Neural crest cell (in vitro differentiated cells): ENCODE measurements around the gene DHRS12. TPM values are rescaled to one million over a fixed set of nuclear protein-coding genes. Genes with fewer than 3 reads are reported as not detected.
A peak's percentile ranks its signal among the peaks of the same experiment; 100 is the strongest.

ENCODE experiments used
- DNase-seq: peaks from one replicate; pipeline ENCODE4 v3.0.0; 2021; ENCODE audit warnings: low read depth, mixed read lengths, low spot score
- H3K27ac Mint-ChIP-seq: one replicate; pipeline ENCODE4 v1.8.0; 2021; ENCODE audit warnings: mild to moderate bottlenecking, mixed read lengths; ENCODE audit not compliant: unreplicated experiment
- H3K27me3 Mint-ChIP-seq: 2 replicates; pipeline ENCODE4 v1.8.0; 2021; ENCODE audit warnings: low read depth, mild to moderate bottlenecking, mixed read lengths
- H3K36me3 Mint-ChIP-seq: 2 replicates; pipeline ENCODE4 v1.8.0; 2021; ENCODE audit warnings: low read depth, mild to moderate bottlenecking, mixed read lengths
- H3K4me1 Mint-ChIP-seq: 2 replicates; pipeline ENCODE4 v1.8.0; 2021; ENCODE audit warnings: mixed read lengths
- H3K4me3 Mint-ChIP-seq: one replicate; pipeline ENCODE4 v1.8.0; 2021; ENCODE audit warnings: mild to moderate bottlenecking, mixed read lengths
- H3K9me3 Mint-ChIP-seq: 2 replicates; pipeline ENCODE4 v1.8.0; 2021; ENCODE audit warnings: mixed read lengths
- total RNA-seq: library from RNA; stranded (reverse); gene quantifications from 2 replicates; pipeline ENCODE4 v1.2.1, GENCODE V29; 2021
- TF ChIP-seq, protein P1 (sequence below): fragments of 200-600 bp; sonication (generic); conservative IDR thresholded peaks from 2 replicates; pipeline ENCODE4 v1.5.0; 2021; ENCODE audit warnings: antibody characterized with exemption, mild to moderate bottlenecking

Gene DHRS12
- total RNA-seq, 1 donor from 2014 or later: 9.3 TPM

- no peaks in the 10 kb centered on the region for H3K36me3 Mint-ChIP-seq
- peaks cover 20% of the 10 kb centered on the region for H3K4me1 Mint-ChIP-seq
- TF ChIP-seq, protein P1, sequence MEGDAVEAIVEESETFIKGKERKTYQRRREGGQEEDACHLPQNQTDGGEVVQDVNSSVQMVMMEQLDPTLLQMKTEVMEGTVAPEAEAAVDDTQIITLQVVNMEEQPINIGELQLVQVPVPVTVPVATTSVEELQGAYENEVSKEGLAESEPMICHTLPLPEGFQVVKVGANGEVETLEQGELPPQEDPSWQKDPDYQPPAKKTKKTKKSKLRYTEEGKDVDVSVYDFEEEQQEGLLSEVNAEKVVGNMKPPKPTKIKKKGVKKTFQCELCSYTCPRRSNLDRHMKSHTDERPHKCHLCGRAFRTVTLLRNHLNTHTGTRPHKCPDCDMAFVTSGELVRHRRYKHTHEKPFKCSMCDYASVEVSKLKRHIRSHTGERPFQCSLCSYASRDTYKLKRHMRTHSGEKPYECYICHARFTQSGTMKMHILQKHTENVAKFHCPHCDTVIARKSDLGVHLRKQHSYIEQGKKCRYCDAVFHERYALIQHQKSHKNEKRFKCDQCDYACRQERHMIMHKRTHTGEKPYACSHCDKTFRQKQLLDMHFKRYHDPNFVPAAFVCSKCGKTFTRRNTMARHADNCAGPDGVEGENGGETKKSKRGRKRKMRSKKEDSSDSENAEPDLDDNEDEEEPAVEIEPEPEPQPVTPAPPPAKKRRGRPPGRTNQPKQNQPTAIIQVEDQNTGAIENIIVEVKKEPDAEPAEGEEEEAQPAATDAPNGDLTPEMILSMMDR: no peak
- no peak for DNase-seq
- H3K9me3 Mint-ChIP-seq: no peaks in the 10 kb centered on the region
- no peak overlapping the region for H3K4me3 Mint-ChIP-seq
- H3K27me3 Mint-ChIP-seq: no peaks in the 10 kb centered on the region
- no peak overlapping the region for H3K27ac Mint-ChIP-seq
Observed at GRCh38 chr13:51784097-51784496, 19.9 kb downstream of the DHRS12 start.

DNA sequence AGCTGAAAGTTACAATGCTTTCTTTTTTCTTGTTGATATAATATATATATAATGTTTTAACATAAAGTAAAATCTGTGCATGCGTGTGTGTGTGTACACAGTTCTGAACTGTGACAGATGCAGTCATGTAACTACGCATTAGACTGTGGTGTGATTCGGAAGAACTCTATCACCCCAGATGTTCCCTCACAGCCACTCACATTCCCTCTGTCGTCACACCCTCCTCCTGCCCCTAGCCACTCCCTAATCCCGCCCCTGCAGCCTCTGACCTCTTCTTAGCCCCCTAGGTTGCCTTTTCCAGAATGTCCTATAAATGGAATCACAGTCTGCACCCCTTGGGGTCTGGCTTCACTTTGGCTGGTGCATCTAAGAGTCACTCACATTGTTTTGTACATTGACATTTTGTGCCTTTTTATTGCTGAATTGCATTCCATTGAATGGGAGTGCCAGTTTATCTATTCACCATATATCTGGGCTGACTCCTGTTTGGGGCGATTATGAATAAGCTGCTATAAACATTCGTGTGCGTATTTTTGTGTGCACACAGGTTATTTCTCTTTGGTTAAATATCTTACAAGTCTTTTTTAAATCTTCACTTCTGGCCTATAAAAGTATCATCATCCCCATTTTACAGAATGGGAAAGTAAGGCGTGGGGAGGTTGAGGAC lies 20.4 kb downstream of the DHRS12 start:
- TF ChIP-seq, protein P1: no peak
- DNase-seq: no peak
- H3K27ac Mint-ChIP-seq: no peak overlapping the region
- no peaks in the 10 kb centered on the region for H3K9me3 Mint-ChIP-seq
- H3K27me3 Mint-ChIP-seq: no peaks in the 10 kb centered on the region
- no peak overlapping the region for H3K4me3 Mint-ChIP-seq
- H3K4me1 Mint-ChIP-seq: peaks cover 21% of the 10 kb centered on the region
- no peaks in the 10 kb centered on the region for H3K36me3 Mint-ChIP-seq

DNA sequence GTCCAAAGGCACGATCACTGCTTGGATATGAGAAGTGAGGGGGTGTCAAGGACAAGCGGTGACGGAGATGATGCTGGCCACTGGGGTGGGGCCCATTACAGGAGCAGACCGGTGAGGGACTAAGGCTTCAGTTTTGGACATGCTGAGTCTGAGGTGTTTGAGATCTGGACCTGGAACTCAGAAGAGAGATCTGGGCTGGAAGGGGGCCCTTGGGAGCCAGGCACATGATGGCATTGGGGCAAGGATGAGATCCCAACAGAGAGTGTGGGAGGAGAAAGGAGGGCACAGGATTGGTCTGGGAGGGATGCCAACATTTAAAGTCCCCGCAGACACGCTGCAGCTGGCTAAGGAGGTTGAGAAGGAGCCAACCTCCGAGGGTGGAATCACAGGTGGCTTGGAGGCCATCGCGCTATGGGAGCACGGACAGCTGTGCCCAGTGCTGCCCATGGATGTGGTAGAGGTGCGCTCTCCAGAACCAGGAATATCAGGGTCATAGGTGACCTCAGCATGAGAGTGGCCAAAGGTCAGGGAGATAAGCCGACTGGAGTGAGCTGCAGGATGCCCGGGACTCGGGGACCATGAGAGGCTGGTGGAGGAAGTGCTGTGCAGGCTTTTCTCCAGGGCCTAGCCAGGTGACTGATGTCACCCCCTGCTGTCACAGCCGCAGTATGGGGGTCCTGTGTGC lies 21.8 kb downstream of the DHRS12 start:
- H3K36me3 Mint-ChIP-seq: no peaks in the 10 kb centered on the region
- H3K27me3 Mint-ChIP-seq: no peaks in the 10 kb centered on the region
- H3K27ac Mint-ChIP-seq: peak overlapping the region; percentile 75
- no peak for DNase-seq
- H3K4me1 Mint-ChIP-seq: peaks cover 27% of the 10 kb centered on the region
- TF ChIP-seq, protein P1: no peak
- H3K4me3 Mint-ChIP-seq: no peak overlapping the region
- H3K9me3 Mint-ChIP-seq: no peaks in the 10 kb centered on the region

DNA sequence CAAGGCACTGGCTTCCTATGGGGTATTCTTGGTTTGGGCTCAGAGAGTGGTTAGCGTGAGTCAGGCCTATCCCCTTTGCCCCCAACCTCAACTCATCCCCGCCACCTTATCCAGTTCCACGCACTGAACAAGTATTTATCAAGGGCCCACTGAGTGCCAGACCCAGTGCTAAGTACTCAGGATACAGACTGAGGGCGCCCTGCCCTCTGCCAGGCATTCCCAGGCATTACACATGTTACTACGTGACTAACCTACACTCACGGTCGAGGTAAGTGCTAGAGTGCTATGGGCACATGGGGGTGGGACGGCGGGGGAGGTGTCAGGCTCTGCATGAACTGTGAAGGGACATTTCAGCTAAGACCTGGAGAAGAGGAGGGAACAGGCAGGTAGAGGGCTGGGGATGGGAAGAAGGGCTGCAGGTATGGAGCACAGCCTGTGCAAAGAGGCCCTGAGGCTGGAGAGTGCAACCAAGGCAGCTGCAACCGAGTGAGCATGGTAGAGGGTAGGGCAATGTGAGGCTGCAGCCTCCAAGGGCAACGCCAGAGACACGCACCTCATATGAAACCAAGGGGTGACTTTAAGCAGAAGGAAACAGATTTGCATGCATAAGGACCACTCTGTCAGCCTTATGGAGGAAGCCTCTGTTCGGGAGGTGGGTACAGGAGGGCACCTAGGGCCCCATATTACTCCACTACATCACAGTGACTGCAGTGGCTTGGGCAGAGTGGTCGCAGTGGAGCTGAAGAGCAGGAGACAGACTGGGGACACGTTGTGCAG lies 22.5 kb downstream of the DHRS12 start:
- Mint-ChIP-seq H3K27ac (no peak overlapping the region), H3K4me3 (no peak overlapping the region), H3K36me3 (no peaks in the 10 kb centered on the region), H3K27me3 (no peaks in the 10 kb centered on the region), H3K9me3 (no peaks in the 10 kb centered on the region), H3K4me1 (peaks cover 20% of the 10 kb centered on the region)
- TF ChIP-seq, protein P1: peak; percentile 37
- no peak for DNase-seq

- TF ChIP-seq, protein P1: no peak
- Mint-ChIP-seq H3K4me3 (no peak overlapping the region), H3K36me3 (no peaks in the 10 kb centered on the region), H3K27me3 (no peaks in the 10 kb centered on the region), H3K9me3 (no peaks in the 10 kb centered on the region), H3K4me1 (peaks cover 11% of the 10 kb centered on the region), H3K27ac (no peak overlapping the region)
- DNase-seq: no peak
Observed at GRCh38 chr13:51780099-51780498, 23.9 kb downstream of the DHRS12 start.
